ENCODE results near the gene MZT2B.
"Not testable (repeated sequence)": the region's sequence is repeated elsewhere in the genome, so short reads cannot be mapped to it uniquely, and the experiment has no call there.

GRCh38 chr2:130151145-130151512 is 30.9 kb upstream of the MZT2B start:
- TF ChIP-seq CTCF, POLR2A (IDR thresholded peaks at IDR 0.05): not testable (repeated sequence)

All from esophagus squamous epithelium (tissue), 4 donors.